ENCODE data around the gene SCN4B. TPM values are rescaled to one million over a fixed set of nuclear protein-coding genes. Genes with fewer than 3 reads are reported as not detected.

The SCN4B gene
- total RNA-seq, 1 experiment from 2014 or later = 0.33 TPM

DNA sequence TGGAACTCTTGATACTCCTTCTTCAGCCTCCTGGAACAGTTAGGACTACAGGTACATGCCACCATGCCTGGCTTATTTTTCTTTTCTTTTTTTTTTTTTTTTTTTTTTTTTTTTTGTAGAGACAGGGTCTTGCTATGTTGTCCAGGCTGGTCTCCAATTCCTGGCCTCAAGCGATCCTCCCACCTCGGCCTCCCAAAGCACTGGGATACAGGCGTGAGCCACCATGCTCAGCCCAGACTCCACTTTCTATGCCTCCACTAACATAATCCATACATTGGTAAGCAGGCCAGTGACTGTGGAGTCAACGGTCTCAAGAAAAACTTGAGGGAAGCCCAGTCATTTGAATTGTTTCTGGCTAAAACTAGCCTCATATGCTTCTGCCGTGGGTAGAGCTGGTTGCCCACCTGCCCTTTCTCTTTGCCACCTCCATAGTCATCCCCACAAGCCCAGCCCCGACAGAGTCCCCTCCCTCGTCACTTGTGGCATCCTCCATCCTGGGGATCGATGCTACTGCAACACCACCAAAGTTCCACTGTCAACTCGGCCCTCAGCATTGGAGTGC lies 21.5 kb upstream of the SCN4B start:
- POLR2A ChIA-PET = no interaction called here
- in situ Hi-C loops (cut with HindIII; ENCODE audit: low pct_unique_long_range_greater_than_20kb, low sequenced_read_pairs) = no loop called here
- DNase-seq (ENCODE audit: low read depth, low spot score) (no peak), ATAC-seq (no peak)
- H3K36me3 ChIP-seq (ENCODE audit: control insufficient read depth, insufficient read depth, low read length) = no peaks in the 10 kb centered on the region
- no peaks in the 10 kb centered on the region for H3K4me1 ChIP-seq (ENCODE audit: control insufficient read depth, insufficient read depth, low read length)
- TF ChIP-seq SIN3A (IDR thresholded peaks at IDR 0.05; ENCODE audit: borderline replicate concordance, insufficient read depth, low read depth, low read length) = no peak
- TF ChIP-seq POLR2AphosphoS5 (IDR thresholded peaks at IDR 0.05; ENCODE audit: low read depth, low read length) = no peak
- TF ChIP-seq, protein P1, sequence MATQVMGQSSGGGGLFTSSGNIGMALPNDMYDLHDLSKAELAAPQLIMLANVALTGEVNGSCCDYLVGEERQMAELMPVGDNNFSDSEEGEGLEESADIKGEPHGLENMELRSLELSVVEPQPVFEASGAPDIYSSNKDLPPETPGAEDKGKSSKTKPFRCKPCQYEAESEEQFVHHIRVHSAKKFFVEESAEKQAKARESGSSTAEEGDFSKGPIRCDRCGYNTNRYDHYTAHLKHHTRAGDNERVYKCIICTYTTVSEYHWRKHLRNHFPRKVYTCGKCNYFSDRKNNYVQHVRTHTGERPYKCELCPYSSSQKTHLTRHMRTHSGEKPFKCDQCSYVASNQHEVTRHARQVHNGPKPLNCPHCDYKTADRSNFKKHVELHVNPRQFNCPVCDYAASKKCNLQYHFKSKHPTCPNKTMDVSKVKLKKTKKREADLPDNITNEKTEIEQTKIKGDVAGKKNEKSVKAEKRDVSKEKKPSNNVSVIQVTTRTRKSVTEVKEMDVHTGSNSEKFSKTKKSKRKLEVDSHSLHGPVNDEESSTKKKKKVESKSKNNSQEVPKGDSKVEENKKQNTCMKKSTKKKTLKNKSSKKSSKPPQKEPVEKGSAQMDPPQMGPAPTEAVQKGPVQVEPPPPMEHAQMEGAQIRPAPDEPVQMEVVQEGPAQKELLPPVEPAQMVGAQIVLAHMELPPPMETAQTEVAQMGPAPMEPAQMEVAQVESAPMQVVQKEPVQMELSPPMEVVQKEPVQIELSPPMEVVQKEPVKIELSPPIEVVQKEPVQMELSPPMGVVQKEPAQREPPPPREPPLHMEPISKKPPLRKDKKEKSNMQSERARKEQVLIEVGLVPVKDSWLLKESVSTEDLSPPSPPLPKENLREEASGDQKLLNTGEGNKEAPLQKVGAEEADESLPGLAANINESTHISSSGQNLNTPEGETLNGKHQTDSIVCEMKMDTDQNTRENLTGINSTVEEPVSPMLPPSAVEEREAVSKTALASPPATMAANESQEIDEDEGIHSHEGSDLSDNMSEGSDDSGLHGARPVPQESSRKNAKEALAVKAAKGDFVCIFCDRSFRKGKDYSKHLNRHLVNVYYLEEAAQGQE (IDR thresholded peaks at IDR 0.05; ENCODE audit: insufficient read depth in 1 of 2, low read depth in 2 of 2, low read length in 1 of 2) = no peak
- TF ChIP-seq, protein P2, sequence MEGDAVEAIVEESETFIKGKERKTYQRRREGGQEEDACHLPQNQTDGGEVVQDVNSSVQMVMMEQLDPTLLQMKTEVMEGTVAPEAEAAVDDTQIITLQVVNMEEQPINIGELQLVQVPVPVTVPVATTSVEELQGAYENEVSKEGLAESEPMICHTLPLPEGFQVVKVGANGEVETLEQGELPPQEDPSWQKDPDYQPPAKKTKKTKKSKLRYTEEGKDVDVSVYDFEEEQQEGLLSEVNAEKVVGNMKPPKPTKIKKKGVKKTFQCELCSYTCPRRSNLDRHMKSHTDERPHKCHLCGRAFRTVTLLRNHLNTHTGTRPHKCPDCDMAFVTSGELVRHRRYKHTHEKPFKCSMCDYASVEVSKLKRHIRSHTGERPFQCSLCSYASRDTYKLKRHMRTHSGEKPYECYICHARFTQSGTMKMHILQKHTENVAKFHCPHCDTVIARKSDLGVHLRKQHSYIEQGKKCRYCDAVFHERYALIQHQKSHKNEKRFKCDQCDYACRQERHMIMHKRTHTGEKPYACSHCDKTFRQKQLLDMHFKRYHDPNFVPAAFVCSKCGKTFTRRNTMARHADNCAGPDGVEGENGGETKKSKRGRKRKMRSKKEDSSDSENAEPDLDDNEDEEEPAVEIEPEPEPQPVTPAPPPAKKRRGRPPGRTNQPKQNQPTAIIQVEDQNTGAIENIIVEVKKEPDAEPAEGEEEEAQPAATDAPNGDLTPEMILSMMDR (IDR thresholded peaks at IDR 0.05) = no peak
- TF ChIP-seq TCF7L2 (IDR thresholded peaks at IDR 0.05; ENCODE audit: low read depth, low read length) = no peak
- no peak overlapping the region for H3K27ac ChIP-seq (ENCODE audit: low read length)
- intact Hi-C loops (cut with micrococcal nuclease; ENCODE audit: unreplicated experiment) = no loop called here
- no TSS peak for BruUV-seq (replicated peaks)
- CTCF ChIA-PET = no interaction called here
- peaks cover 7% of the 10 kb centered on the region for H3K27me3 ChIP-seq (ENCODE audit: control insufficient read depth, insufficient read depth, low read length)
- no peak overlapping the region for H3K4me3 ChIP-seq (ENCODE audit: low read depth in 2 of 2, low read length in 2 of 2)
- H3K9me3 ChIP-seq (ENCODE audit: control insufficient read depth, insufficient read depth, low read depth, low read length) = no peaks in the 10 kb centered on the region

DNA sequence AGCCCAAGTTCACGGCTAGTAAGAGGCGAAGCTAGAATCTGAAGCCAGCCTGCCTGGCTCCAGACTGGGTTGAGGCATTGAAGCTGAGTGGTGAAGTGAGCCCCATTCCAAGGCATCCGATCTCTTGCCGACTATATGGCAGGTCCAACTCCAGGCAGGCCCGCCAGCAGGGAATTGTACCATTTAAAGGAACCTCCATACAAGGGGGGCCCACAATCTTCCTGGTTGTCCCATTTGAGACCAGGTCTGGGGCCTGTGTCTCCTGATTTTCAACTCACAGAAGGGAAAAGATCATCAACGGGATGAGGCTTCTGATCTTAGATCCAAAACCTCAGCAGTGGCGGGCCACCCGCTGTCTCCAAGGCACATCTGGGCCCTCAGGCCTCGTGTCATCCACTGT lies 19.7 kb upstream of the SCN4B start:
- intact Hi-C loops (cut with micrococcal nuclease; ENCODE audit: unreplicated experiment) = no loop called here
- H3K27ac ChIP-seq (ENCODE audit: low read length) = no peak overlapping the region
- no peaks in the 10 kb centered on the region for H3K4me1 ChIP-seq (ENCODE audit: control insufficient read depth, insufficient read depth, low read length)
- peaks cover 10% of the 10 kb centered on the region for H3K27me3 ChIP-seq (ENCODE audit: control insufficient read depth, insufficient read depth, low read length)
- ChIA-PET CTCF (interaction anchor here (0.8 to 2.1 kb wide), 8 partner anchors 8 to 115 kb away, joined by 3 to 14 read pairs (median 4); no protein-coding TSS in a partner anchor), POLR2A (interaction anchor here (0.5 kb wide), 1 partner anchor 12 kb away, joined by 6 read pairs; no protein-coding TSS in a partner anchor)
- in situ Hi-C loops (cut with HindIII; ENCODE audit: low pct_unique_long_range_greater_than_20kb, low sequenced_read_pairs) = no loop called here
- no TSS peak for BruUV-seq (replicated peaks)
- no peaks in the 10 kb centered on the region for H3K36me3 ChIP-seq (ENCODE audit: control insufficient read depth, insufficient read depth, low read length)
- ATAC-seq (peak; percentile 4; the same call in 1 of the 2 replicates), DNase-seq (ENCODE audit: low read depth, low spot score) (no peak)
- no peak for TF ChIP-seq POLR2AphosphoS5 (IDR thresholded peaks at IDR 0.05; ENCODE audit: low read depth, low read length)
- TF ChIP-seq SIN3A (IDR thresholded peaks at IDR 0.05; ENCODE audit: borderline replicate concordance, insufficient read depth, low read depth, low read length) = no peak
- TF ChIP-seq, protein P1 (IDR thresholded peaks at IDR 0.05; ENCODE audit: insufficient read depth in 1 of 2, low read depth in 2 of 2, low read length in 1 of 2) = no peak
- TF ChIP-seq, protein P2 (IDR thresholded peaks at IDR 0.05) = no peak
- no peak for TF ChIP-seq TCF7L2 (IDR thresholded peaks at IDR 0.05; ENCODE audit: low read depth, low read length)
- H3K9me3 ChIP-seq (ENCODE audit: control insufficient read depth, insufficient read depth, low read depth, low read length) = no peaks in the 10 kb centered on the region
- no peak overlapping the region for H3K4me3 ChIP-seq (ENCODE audit: low read depth in 2 of 2, low read length in 2 of 2)
